ENCODE measurements around the gene MPV17.
A peak's percentile ranks its signal among the peaks of the same experiment; 100 is the strongest.
"Not testable (repeated sequence)": the region's sequence is repeated elsewhere in the genome, so short reads cannot be mapped to it uniquely, and the experiment has no call there.

Gene MPV17, protein sequence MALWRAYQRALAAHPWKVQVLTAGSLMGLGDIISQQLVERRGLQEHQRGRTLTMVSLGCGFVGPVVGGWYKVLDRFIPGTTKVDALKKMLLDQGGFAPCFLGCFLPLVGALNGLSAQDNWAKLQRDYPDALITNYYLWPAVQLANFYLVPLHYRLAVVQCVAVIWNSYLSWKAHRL

DNA sequence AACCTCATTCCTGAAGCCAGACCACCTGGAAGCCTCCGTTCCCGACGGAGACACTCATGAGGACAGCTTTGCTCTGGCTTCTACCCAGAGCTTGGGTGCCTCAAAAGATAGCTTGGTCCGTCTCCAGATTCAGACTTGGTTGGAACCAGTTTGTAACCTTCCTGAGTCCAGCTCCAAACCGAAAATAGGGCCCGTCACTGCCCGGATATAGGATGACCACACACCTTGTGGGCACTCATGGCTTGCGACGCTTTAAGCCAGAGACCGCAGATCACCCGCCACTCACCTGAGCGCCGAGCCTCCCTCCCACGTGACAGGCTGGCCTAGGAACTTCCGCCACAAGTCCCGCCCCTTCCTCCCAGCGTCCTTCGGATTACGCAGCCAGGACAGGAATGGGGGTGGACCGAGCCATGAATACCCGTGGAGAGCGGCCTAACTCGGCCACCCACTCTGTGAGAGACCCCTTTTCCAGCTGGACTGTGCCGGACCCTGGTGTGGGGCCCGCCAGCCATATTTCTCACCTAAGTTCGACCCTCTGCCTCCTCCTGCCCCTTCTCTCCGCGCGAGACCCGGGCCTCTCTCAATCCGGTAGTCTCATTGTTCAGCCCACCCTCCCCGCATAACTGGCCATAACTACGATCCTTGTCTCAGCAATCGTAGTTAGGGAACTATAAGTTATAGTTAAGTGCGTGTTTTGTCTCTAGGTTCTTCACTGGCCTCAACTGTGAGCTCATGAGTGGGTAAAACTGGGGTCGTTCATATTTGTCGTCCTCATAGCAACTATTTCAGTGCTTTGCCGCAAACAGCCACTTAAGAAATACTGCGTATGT, at the start of gene MPV17:
TSS of gene MPV17 (minus strand) at position 332 of the 830 bp plus-strand sequence. CDS start 580 bp downstream, outside the sequence.
- DNase-seq = peak; percentile 93

DNA sequence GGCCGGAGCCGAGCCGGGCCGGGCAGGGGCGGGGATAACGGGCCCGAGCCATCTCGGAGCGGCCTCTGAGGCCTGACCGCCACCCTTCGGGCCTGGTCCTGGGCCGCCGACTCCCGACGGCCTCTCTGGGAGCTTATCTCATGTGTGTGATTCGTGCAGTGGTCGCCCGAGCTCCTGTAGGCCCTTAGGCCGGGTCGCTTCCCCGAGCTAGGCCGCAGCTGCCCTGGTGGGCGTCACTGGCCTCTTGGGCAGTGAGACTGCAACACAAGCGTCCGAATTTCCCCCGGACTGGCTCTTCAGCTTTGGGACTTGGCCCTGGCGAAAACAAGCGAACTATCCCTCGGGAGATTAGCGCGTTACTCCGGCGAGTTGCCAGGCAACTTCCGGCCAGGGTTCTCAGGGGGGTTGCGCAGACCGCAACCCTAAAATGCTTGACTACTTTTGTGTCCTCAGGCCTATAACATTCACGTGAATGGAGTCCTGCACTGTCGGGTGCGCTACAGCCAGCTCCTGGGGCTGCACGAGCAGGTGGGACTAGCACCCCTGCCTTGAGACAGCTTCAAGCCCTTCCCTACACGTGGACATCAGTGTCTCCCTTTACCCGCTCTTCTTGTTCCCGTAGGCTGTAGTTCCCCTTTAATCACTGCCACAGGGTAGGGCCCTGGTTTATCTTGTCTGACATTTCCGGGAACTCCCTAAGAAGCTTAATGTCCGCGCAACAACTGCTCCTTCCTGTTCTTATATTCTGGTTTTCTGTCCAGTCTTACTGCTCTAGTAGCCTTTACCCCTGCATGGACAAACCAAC, 48.1 kb upstream of the MPV17 start:
- DNase-seq = peak; percentile 82

DNA sequence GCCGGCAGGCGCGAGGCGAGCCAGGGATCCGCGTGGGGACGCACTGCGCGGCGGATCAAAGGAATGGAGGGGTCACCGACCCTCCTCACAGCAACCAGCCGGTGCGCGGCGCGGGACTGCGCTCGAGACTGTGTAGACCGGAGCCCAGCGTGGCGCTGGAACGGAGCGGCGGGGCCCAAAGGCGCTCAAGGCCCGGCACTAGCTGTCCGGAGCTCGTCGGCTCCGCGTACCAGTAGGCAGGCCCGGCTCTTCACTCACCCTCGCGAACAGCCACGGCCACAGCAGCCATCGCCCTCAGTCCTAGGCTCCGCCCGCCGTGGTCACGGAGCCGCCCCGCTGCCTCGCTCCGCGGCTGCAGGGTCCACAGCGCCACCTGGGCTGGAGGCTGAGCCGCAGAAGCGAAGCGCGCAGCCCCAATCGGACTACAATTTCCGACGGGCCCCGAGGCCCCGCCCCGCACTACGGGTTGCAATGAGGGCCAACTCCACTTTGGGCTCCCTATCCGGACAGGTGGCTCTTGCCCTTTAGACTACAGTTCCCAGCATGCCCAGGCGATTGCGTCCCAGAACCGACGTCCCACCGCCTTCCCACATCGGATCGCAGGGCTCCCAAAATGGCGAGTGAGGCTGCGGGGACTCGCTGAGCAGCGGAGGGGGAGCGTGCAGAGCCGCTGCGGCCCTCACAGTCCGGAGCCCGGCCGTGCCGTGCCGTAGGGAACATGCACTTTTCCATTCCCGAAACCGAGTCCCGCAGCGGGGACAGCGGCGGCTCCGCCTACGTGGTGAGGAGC, 47.3 kb upstream of the MPV17 start, which contains the start of the genes EIF2B4 and SNX17:
TSS of gene EIF2B4 (minus strand) at position 313 of the 790 bp plus-strand sequence. CDS start at position 289, 24 bp downstream.
TSS of gene SNX17 (plus strand) at position 591 of the 790 bp plus-strand sequence. CDS start at position 719, 128 bp downstream.
- peak; percentile 99 for DNase-seq

DNA sequence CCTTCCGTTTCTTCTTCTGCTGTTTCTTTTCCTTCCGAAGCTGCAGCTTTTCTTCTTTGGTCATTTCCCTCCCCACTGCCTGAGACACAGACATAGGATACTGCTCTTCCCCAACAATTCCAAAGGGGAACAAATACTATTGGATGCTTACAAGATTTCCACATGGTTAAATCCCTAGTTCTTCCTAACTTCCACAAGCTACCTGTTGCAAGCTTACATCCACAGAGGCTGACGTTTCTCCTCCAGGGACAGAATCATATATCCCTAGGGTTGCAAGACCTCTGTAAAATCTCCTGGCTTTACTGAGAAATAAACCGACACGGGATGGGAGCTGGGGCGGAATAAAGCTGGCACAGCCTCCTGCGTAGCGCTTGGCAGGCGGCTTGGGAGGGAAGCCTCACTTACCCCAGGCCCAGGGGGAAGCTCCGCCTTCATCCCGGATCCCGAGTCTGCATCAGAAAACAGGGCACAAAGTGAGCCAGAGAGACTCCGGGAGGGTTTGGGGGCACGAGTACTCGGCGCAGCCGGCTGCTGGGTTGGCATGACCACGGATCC, 46.7 kb upstream of the MPV17 start:
- DNase-seq = no peak

DNA sequence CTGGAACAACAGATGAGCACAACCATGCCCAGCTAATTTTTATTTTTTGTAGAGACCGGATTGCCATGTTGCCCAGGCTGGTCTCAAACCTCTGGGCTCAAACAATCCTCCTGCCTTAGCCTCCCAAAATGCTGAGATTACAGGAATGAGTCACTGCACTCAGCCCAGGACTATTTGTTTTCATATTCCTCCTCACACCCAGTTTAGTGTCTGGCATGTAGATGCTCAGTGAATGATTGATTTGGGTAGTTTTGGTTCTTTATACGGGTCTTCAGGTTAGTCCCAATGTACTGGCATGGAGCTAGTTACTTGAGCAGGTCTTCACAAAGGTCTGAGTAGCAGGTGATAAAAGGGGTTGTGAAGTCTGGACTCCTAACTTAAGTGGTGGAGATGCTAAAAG, 41.0 kb upstream of the MPV17 start:
- DNase-seq = no peak

DNA sequence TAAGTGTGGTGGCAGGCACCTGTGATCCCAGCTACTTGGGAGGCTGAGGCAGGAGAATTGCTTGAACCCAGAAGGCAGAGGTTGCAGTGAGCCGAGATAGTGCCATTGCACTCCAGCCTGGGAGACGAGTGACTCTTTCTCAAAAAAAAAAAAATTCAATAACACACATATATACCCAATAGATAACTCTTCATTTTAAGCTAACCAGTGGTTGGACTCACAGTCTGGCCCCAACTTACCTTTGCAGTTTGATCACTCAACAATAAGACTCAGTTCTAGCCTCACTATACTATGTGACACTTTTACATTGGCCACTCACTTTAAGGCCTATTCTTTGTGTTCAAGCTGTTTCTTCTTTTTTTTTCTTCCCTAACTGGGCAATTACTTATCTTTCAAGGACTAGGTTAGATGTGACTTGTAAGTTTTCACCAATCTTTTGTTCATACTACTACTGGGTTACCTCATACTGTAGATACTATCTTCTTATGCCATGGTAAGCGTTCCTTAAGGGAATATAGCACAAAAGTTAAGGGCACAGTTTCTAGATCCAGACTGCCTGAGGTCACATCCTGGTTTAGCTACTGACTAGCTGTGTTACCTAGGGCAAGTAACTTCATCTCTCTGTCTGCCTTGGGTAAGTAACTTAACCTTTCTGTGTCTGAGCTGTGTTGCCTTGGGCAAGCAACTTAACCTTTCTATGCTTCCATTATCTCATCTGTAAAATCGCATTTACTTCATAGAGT, 40.0 kb upstream of the MPV17 start:
- no peak for DNase-seq

DNA sequence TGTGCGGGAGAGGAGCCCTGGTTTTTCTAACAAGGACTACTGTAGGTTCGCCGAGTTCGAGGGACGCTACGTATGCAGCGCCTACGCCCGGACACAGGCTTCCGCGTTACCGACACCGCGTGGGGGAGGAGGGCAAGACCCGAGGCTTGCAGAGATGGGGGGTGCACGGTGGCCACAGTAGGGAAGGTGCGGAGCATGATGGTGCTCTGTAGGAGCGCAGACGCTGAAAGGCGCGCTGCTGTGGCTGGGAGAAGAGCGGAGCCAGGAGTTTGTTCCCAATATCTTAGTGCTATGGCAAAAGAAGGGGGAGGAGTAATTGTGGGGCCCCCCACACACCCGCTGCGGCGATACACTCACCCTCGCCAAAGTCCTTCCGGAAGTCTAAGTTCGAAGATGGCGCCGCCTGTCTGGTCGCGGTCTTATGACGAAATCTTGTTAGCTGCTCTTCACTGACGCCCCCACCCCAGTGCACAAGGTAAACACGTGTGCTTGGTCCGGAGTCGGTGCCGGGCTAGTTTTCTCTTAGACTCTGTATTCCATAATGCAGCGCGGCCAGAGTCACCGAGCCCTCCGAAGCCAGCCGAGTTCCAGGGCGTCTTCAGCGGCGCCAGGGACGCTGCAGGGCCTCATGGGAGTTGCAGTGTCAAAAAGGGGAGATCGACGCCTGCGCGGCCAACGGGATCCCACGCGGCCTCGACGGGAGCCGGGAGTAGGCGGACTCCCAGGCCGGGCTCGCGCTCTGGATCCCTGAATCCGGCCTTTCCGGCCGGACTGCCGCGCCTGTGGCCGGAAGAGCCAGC, 33.7 kb upstream of the MPV17 start, which contains the start of gene GTF3C2:
TSS of gene GTF3C2 (minus strand) at position 383 of the 800 bp plus-strand sequence. CDS start 13,210 bp downstream, outside the sequence.
- peak; percentile 96 for DNase-seq

DNA sequence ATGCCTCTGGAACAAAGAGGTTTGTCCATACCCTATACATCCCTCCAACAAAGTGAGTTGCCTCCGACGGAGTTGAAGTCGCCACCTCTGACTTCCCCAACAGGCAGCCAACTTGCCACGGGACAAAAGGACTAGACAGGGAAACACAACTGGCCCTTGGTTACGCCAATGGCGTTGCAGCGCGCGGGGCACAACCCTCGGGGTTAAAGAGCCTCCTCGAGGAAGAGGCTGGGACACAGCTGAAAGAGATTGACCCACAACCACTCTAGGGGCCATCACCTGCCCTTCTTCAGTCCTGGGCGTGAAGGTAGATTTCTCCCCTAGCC, 33.1 kb upstream of the MPV17 start:
- DNase-seq = no peak

DNA sequence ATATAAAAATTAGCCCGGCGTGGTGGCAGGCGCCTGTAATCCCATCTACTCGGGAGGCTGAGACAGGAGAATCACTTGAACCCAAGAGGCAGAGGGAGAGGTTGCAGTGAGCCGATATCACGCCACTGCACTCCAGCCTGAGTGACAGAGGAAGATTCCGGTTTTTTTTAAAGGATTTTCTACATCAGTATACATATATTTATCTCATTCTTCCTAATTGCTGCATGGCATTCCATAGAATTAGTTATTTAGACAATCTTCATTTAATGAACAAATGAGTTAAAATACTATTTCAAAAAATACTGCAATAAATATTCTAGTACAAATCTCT, 31.7 kb upstream of the MPV17 start:
- DNase-seq = no peak

DNA sequence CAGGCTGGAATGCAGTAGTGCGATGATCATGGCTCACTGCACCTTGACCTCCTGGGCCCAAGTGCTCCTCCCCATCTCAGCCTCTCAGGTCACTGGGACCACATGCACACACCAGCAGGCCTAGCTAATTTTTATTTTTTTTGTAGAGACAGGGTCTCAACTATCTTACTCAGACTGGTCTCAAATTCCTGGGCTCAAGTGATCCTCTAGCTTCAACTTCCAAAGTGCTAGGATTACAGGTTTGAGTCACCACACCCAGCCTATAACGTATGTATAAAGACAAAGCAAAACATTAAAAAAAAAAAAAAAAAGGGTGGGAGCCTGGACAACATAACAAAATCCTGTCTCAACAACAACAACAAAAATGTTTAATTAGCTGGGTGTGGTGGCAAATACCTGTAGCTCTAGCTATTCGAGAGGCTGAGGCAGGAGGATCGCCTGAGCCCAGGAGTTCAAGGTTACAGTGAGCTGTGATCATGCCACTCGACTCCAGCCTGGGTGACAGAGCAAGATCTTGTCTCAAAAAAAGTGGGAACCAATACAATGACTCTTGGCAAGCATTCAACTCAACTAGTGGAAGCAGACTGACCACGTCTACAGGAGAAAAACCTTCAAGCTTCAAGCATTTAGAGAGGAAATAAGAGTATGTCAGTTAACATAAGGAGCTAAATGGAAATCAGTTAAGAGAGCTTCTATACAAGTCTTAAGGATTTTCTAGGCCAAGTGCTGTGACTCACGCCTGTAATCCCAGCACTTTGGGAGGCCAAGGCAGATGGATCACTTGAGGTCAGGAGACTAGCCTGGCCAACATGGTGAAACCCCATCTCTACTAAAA, 31.1 kb upstream of the MPV17 start:
- no peak for DNase-seq

DNA sequence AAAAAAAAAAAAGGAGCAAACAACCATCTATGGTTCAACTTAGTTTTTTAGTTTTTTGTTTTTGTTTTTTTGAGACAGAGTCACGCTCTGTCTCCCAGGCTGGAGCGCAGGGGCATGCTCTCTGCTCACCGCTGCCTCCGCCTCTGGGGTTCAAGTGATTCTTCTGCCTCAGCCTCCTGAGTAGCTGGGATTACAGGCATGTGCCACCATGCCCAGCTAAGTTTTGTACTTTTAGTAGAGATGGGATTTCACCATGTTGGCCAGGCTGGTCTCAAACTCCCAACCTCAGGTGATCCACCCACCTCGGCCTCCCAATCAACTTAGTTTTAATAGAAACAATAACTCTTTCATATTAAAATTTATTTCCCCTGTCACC, 30.5 kb upstream of the MPV17 start:
- DNase-seq = not testable (repeated sequence)

DNA sequence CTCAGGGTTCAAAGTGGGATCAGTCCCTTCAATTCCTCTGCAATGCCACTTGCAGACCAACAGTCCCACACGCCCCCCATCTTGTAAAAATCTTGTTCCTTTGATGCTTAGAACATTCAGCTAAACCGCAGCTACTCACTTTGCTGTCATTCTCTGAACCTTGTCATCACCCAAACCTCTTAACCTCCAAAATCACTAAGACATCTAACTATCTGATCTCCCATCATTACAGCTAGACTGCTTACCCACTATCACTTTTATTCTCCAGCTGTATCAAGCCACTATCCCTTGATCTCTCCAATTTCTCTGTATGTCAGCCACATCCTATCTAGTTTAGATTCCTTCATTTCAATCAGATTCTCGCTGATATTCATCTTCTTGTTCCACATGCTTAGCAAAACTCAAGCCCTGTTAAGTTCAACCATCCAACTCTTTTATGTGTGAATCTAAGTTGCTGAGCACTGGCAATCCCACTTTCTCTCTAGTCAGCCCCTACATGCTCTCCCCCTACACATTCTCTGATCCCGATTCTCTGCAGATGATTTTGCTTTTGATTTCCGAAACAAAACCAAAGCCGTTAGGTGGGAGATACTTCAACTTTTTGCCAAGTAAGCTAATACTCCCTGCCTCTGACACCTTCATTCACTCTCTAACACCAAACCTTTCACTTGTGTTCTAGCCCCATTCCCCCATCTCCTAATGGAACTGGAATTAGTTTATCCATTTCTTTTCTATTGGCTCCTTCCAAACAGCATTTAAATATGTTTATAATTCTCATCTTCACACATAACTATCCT, 29.1 kb upstream of the MPV17 start:
- no peak for DNase-seq

DNA sequence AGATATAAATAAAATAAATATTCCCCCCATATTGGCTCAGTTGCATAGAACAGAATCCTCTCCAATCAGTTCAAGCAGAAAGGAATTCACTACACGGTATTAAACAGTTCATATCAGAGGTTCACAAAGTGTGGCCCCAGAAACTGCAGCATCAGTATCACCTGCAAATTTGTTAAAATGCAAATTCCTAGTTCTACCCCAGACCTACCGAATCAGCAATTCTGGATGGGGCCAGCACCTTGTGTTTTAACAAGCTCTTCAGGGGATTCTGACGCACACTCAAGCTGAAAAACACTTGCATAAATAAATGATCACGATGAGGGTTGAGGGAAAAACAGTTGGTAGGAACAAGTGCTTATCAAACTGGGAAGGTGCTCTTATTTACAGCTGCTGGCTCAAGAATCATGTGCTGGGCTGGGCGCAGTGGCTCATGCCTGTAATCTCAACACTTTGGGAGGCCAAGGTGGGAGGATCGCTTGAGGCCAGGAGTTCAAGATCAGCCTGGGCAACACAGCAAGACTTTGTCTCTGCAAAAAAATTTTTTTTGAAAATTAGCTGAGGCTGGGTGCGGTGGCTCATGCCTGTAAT, 27.3 kb upstream of the MPV17 start:
- DNase-seq = no peak

DNA sequence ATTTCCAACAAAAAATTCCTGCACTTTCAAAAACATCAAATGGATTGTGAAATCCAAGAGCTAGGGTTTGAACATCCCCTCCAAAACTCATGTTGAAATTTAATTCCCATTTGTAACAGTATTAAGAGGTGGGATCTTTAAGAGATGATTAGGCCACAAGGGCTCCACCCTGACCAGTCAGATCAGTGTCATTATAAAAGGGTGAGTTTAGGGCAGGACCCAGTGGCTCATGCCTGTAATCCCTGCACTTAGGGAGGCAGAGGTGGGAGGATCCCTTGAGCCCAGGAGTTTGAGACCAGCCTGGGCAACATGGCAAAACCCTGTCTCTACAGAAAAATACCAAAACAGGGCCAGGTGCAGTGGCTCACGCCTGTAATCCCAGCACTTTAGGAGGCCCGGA, 24.7 kb upstream of the MPV17 start:
- no peak for DNase-seq

DNA sequence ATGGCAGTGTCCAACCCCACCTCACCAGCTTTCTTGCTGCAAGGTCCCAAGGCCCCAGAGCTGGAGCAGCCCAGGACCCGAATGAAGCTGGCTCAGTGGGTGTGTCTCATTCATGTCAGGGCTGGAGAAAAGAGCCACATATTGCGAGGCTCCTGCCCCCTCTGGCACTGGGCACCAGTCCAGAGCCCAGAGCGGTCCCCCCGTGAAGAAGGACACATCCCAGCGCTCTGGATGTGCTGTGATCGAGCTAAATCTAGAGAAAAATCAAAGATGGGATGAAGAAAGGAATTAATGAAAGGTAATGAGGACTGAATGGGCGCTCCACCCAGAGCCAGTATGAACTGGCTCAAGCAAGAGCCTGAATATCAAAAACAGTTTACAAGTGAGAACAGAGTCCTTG, 13.3 kb upstream of the MPV17 start:
- no peak for DNase-seq

DNA sequence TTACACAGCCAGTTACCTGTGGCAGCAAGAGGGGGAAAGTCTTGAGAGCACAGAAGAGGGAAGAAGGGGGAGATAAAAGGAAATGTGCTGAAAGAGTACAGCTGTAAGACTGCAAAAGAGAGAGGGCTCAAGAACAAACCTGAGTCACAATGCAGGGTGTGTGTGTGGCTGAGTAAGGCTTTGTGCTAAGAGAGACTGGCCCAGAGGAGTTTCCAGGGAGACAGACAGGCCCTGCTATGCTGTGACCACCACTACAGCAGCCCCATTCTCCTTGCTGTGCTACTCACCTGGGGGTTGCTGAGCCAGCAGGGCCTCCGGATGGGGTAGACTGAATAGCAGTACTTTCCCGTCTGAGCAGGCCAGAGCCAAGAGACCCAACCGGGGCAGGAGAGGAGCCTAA, 12.4 kb upstream of the MPV17 start:
- no peak for DNase-seq

DNA sequence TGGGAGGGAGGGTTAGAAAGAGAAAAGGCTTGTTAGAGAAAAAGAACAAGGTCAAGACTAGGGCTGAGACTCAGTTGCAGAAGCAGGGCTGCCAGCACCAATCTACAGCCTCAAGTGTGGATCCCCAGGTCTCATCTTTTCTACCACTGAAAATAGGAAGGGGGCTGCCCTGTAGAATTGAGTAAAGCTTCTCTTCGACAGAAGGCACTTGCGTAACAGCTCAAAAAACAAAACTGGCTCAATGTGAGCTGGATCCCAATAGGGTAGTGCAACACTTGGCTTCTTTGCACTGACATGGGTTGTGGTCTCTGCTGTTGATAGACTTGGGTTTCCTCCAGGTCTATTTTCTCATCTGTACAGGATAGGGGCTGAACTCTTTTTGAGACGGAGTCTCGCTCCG, 1.8 kb upstream of the MPV17 start:
- DNase-seq = no peak

DNA sequence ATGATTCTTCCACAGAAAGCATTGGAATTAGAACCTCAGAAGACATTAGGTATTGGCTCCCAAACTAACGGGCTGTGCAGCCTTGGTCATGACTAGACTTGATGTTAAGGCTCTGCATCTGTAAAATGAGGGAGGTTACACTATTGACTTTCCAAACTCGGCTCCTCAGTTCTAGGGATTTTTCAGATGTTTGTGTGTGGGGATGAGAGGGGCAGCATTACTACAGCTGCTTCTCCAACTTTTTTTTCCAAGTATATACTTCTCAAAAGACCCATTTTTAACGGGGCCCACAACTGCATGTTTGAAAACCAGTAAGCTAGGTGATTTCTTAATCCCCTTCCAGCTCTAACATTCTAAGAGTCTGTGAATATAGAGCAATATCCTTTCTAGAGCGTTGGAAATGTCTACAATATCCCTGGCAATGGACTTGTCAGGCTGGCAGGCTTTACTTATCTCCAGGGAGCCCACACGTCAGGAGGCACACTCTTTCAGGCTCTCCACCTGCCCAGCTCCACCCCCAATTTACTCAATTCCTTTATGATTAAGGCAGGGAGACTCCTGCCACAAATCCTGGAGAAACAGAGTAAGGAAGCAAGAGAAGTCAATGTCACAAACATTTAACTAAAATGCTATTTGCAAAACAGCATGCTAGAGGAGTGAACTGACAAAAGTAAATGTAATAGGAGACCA, 844 bp upstream of the MPV17 start:
- no peak for DNase-seq

Data from activated CD8-positive, alpha-beta memory T cell treated with anti-CD3 and anti-CD28 coated beads for 24 hours (primary cell).